Esophagus squamous epithelium (tissue), 5 donors: Measurements from ENCODE around the gene MTA3. TPM values are rescaled to one million over a fixed set of nuclear protein-coding genes. Genes with fewer than 3 reads are reported as not detected.

Experiments used
- DNase-seq: peaks from one replicate; lab custom pipeline; 2025; lab: John Stamatoyannopoulos, UW
- H3K27ac ChIP-seq, 4 donors: fragments of 200-600 bp; sonication (generic); one replicate each; pipeline ENCODE4 v1.5.1; 2016 to 2019; ENCODE audit warnings: mild to moderate bottlenecking in 1 of 4
- H3K27me3 ChIP-seq, 4 donors: fragments of 200-600 bp; sonication (generic); 1 replicate in 3 of 4; 2 replicates in 1 of 4; pipeline versions ENCODE4 v1.5.1 to v1.6.0; 2017 to 2021; ENCODE audit warnings: antibody characterized with exemption in 1 of 4
- H3K36me3 ChIP-seq, 3 donors: fragments of 200-600 bp; sonication (generic); one replicate each; pipeline ENCODE4 v1.5.1; 2016 to 2019
- H3K4me1 ChIP-seq, 3 donors: fragments of 200-600 bp; sonication (generic); one replicate each; pipeline ENCODE4 v1.5.1; 2017 to 2019
- H3K4me3 ChIP-seq, 4 donors: fragments of 200-600 bp; sonication (generic); 1 replicate in 3 of 4; 2 replicates in 1 of 4; pipeline ENCODE4 v1.5.1; 2016 to 2019; ENCODE audit warnings: mild to moderate bottlenecking in 2 of 4, moderate library complexity in 1 of 4
- H3K9me3 ChIP-seq, 3 donors: fragments of 200-600 bp; sonication (generic); one replicate each; pipeline ENCODE4 v1.5.1; 2016 to 2019
- POLR2A ChIP-seq, 4 donors: fragments of 450-650 bp; IDR thresholded peaks; one replicate each; pipeline ENCODE4 v1.6.1; 2017; ENCODE audit warnings: antibody characterized with exemption in 4 of 4, mild to moderate bottlenecking in 4 of 4, moderate library complexity in 3 of 4
- WGBS, 2 donors: methylation state at CpG; one replicate each; pipeline ENCODE4 v1.1.5; 2018; 5-methylcytosine and 5-hydroxymethylcytosine counted together
- intact Hi-C: fragments of 100-400 bp; cut with DNase I; formaldehyde crosslinking; loops from one replicate; pipeline ENCODE4 v1.15.0; 2022
- total RNA-seq, 4 donors: library from RNA; depleted of rRNA; stranded (reverse); fragments of >200 nt; gene quantifications; one replicate each; pipeline ENCODE4 v1.1.0, GENCODE V29; 2016
- TF ChIP-seq, protein P1 (sequence below), 6 experiments: fragments of 450-650 bp in 4 of 6; fragments of 200-600 bp in 2 of 6; sonication (generic) in 2 of 6; IDR thresholded peaks; one replicate each; pipeline ENCODE4 v1.5.1; 2016 to 2019; ENCODE audit warnings: antibody characterized with exemption in 6 of 6, mild to moderate bottlenecking in 4 of 6, moderate library complexity in 4 of 6
- donor health status: DM: yes; HTN: yes; CAD: no.

MTA3 gene
- total RNA-seq, 4 donors from 2014 or later, result 26.5 to 37.2 (median 34.4) TPM

DNA sequence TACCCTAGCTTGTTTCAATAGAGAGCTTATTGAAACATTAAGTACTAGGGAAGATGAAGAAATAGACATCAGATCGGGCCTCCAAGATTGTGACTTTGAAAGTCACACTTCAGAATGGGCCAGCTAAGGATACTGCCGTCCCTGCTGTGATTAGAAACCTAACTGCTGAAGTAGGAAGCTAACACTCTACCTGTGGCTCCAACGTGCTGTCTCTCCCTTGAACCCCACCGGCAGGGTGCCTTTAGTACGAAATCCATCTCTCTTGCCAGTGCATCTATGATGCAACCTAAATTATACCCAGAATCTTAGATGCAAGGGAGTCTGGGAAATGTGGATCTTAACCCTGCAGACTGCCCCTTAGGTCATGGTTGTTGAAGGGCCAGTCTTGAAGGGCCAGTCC, 116.9 kb downstream of the MTA3 start:
- WGBS, 2 donors, result 73 to 85% methylated on average over 5 of the region's 5 CpGs
- Histone ChIP-seq H3K4me1 (no peaks in the 10 kb centered on the region), H3K9me3 (no peaks in the 10 kb centered on the region), H3K27ac (no peak overlapping the region), H3K36me3 (peaks cover 0 to 55% (median 6%) of the 10 kb centered on the region in 3 donors), H3K27me3 (no peaks in the 10 kb centered on the region), H3K4me3 (no peak overlapping the region)
- no peak for TF ChIP-seq POLR2A (IDR thresholded peaks at IDR 0.05)
- TF ChIP-seq, protein P1, sequence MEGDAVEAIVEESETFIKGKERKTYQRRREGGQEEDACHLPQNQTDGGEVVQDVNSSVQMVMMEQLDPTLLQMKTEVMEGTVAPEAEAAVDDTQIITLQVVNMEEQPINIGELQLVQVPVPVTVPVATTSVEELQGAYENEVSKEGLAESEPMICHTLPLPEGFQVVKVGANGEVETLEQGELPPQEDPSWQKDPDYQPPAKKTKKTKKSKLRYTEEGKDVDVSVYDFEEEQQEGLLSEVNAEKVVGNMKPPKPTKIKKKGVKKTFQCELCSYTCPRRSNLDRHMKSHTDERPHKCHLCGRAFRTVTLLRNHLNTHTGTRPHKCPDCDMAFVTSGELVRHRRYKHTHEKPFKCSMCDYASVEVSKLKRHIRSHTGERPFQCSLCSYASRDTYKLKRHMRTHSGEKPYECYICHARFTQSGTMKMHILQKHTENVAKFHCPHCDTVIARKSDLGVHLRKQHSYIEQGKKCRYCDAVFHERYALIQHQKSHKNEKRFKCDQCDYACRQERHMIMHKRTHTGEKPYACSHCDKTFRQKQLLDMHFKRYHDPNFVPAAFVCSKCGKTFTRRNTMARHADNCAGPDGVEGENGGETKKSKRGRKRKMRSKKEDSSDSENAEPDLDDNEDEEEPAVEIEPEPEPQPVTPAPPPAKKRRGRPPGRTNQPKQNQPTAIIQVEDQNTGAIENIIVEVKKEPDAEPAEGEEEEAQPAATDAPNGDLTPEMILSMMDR (IDR thresholded peaks at IDR 0.05), result no peak
- no peak for DNase-seq
- intact Hi-C loops, result no loop called here

DNA sequence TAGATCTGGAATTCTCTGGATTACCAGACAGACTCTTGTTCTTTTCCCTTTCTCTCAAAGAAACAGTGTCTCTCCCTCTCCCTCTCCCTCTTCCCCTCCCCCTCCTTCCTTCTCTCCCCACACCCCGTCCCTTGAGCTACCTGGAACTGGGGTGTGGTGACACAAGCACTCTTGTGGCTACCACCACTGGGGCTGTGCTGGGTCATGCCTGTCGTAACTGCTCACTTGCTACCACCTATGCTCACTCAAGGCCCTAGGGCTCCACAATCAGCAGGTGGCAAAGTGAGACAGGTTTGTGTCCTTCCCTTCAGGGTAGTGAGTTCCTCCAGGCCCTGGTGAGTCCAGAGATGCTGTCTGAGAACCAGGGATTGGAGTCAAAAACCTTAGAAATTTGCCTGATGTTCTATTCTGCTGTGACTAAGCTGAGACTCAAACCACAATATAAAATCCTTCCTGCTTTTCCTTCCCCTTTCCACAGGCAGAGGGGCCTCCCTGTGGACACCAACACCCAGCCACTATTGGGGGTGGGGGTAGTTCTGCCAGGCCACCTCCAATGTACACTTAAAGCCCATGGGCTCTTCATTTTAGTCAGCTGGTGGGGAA, 124.7 kb downstream of the MTA3 start:
- Histone ChIP-seq H3K27ac (no peak overlapping the region), H3K9me3 (no peaks in the 10 kb centered on the region), H3K4me1 (peaks cover 0 to 9% (median 0%) of the 10 kb centered on the region in 3 donors), H3K4me3 (no peak overlapping the region), H3K36me3 (peaks cover 0 to 22% (median 0%) of the 10 kb centered on the region in 3 donors), H3K27me3 (no peaks in the 10 kb centered on the region)
- TF ChIP-seq, protein P1 (IDR thresholded peaks at IDR 0.05), result no peak
- no peak for DNase-seq
- intact Hi-C loops, result no loop called here
- WGBS, 2 donors, result 67 to 80% methylated on average over 1 of the region's 2 CpGs

DNA sequence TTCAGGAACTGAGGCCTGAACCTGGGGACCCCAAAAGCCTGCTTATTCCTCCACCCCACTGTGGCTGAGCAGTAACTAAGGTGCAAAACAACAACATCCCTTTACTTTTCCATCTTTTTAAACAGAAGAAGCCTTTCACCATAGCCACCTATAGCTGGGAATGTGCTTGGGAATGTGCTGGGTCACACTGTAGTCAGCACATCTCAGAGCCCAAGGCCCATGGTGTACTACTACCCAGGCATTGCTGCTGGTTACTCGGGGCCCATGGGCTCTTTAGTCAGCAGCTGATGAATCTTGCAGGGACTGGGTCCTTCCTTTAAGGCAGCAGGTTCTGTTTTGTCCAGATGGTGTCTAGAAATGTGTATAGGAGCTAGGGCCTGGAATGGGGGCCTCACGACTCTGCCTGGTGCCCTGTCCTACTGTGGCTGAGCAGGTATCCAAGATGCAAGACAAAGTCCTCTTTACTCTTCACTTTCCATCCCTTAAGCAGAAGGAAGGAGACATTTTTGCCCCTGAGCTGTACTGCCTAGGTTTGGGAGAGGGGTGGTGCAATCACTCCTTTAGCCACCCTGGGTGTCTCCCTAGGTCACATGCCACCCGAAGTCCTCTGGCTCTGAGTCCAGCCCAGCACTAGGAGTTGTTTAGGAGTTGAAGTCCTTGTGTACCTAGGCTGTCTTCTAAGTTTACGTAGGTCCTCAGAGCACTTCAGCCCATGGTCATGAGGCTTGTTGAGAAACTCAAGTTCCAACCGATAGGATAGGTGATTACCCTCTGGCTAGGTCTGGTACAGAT, 125.5 kb downstream of the MTA3 start:
- Histone ChIP-seq H3K4me3 (no peak overlapping the region), H3K36me3 (peaks cover 0 to 22% (median 0%) of the 10 kb centered on the region in 3 donors), H3K4me1 (peaks cover 0 to 9% (median 0%) of the 10 kb centered on the region in 3 donors), H3K27ac (no peak overlapping the region), H3K27me3 (no peaks in the 10 kb centered on the region), H3K9me3 (no peaks in the 10 kb centered on the region)
- DNase-seq, result no peak
- WGBS, 2 donors, result 88 to 93% methylated on average over 3 of the region's 5 CpGs
- TF ChIP-seq POLR2A (IDR thresholded peaks at IDR 0.05), result no peak
- TF ChIP-seq, protein P1 (IDR thresholded peaks at IDR 0.05), result no peak
- intact Hi-C loops, result no loop called here

DNA sequence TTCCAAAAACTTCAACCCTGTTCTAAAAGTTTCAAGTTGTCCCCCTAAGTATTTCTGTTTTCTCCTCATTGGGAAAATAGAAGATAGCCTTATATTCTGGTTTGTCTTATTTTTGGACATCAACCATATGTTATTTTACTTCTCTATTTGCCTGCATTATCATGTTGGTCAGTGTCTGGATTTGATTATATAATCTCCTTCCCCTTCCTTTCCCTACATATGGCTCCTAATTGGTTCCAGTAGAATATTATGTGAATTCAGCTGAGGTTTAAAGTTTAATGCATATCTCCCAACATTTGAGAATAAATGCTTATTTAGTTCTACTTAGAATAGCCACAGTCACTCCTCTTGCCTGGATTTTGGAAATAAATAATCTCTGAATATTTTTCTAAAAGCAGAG, 128.6 kb downstream of the MTA3 start:
- intact Hi-C loops, result no loop called here
- H3K4me3 ChIP-seq, result no peak overlapping the region
- H3K9me3 ChIP-seq, result no peaks in the 10 kb centered on the region
- H3K27ac ChIP-seq, result no peak overlapping the region
- peaks cover 0 to 22% (median 0%) of the 10 kb centered on the region in 3 donors for H3K36me3 ChIP-seq
- no peaks in the 10 kb centered on the region for H3K27me3 ChIP-seq
- peaks cover 0 to 9% (median 0%) of the 10 kb centered on the region in 3 donors for H3K4me1 ChIP-seq
- TF ChIP-seq POLR2A (IDR thresholded peaks at IDR 0.05), result no peak
- TF ChIP-seq, protein P1 (IDR thresholded peaks at IDR 0.05), result no peak
- DNase-seq, result no peak

DNA sequence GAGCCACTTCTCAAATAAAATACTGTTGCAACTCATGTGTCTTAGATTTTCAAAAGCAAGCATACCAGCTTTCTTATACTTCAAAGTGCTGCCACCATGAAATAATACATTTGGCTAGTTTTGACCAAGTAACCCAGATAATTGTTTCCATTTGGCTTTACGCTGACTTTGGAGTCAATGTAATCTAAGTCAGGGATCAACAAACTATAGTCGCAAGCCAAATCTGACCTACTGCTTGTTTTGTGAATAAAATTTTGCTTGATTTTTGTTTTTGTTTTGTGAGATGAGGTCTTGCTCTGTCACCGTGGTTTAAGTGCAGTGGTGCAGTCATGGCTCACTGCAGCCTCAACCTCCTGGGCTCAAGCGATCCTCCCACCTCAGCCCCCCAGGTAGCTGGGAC, 130.5 kb downstream of the MTA3 start:
- no peak for DNase-seq
- H3K27ac ChIP-seq, result no peak overlapping the region
- TF ChIP-seq, protein P1 (IDR thresholded peaks at IDR 0.05), result no peak
- TF ChIP-seq POLR2A (IDR thresholded peaks at IDR 0.05), result no peak
- H3K4me1 ChIP-seq, result no peaks in the 10 kb centered on the region
- WGBS, 2 donors, result 90 to 96% methylated on average over 4 of the region's 4 CpGs
- intact Hi-C loops, result no loop called here
- no peaks in the 10 kb centered on the region for H3K27me3 ChIP-seq
- peaks cover 0 to 21% (median 6%) of the 10 kb centered on the region in 3 donors for H3K36me3 ChIP-seq
- no peak overlapping the region for H3K4me3 ChIP-seq
- no peaks in the 10 kb centered on the region for H3K9me3 ChIP-seq
